ENCODE results near the gene EML1. TPM values are rescaled to one million over a fixed set of nuclear protein-coding genes. Genes with fewer than 3 reads are reported as not detected.

The EML1 gene
- total and polyA plus RNA-seq, 2 experiments from 2014 or later, result 22.9 to 31.9 TPM

DNA sequence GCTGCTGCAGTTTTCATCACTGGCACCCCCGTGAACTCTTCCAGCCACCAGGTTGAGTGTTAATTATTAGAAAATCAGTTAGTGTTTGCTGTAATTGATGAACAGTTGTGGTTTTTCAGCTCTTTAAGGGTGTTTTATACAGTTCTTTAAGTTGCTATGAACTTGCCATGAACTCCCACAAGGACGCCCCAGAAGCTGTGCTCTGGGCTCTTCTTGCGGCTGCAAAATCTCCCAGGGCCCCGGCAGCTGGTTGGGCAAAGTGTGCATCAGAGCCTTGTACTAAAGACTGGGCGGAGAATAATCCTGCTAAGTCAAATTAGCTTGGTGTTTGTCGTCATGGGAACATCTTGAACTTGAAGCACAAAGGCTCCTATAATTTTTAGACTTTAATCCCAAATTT, 82.2 kb downstream of the EML1 start:
- Histone ChIP-seq H3K4me3 (no peak overlapping the region), H3K9me3 (ENCODE audit: low read depth) (no peaks in the 10 kb centered on the region), H4K20me1 (ENCODE audit: insufficient read depth, poor library complexity, severe bottlenecking) (no peaks in the 10 kb centered on the region), H2AFZ (no peak overlapping the region), H3K27ac (no peak overlapping the region), H3K79me2 (no peaks in the 10 kb centered on the region), H3K4me1 (ENCODE audit: insufficient read depth) (peaks cover 25% of the 10 kb centered on the region), H3K4me2 (no peak overlapping the region), H3K9me2 (replicated peaks; ENCODE audit: insufficient read depth) (no peaks in the 10 kb centered on the region), H3K27me3 (no peaks in the 10 kb centered on the region), H3K36me3 (replicated peaks; ENCODE audit: insufficient read depth, low read depth) (no peaks in the 10 kb centered on the region)
- 75% methylated on average over 6 of the region's 6 CpGs for WGBS (ENCODE audit: low lambda C conversion rate, missing lambda C conversion rate)
- DNase-seq (ENCODE audit: low spot score), result no peak
- TF ChIP-seq, protein P1, sequence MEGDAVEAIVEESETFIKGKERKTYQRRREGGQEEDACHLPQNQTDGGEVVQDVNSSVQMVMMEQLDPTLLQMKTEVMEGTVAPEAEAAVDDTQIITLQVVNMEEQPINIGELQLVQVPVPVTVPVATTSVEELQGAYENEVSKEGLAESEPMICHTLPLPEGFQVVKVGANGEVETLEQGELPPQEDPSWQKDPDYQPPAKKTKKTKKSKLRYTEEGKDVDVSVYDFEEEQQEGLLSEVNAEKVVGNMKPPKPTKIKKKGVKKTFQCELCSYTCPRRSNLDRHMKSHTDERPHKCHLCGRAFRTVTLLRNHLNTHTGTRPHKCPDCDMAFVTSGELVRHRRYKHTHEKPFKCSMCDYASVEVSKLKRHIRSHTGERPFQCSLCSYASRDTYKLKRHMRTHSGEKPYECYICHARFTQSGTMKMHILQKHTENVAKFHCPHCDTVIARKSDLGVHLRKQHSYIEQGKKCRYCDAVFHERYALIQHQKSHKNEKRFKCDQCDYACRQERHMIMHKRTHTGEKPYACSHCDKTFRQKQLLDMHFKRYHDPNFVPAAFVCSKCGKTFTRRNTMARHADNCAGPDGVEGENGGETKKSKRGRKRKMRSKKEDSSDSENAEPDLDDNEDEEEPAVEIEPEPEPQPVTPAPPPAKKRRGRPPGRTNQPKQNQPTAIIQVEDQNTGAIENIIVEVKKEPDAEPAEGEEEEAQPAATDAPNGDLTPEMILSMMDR (IDR thresholded peaks at IDR 0.05; ENCODE audit: poor library complexity), result no peak

DNA sequence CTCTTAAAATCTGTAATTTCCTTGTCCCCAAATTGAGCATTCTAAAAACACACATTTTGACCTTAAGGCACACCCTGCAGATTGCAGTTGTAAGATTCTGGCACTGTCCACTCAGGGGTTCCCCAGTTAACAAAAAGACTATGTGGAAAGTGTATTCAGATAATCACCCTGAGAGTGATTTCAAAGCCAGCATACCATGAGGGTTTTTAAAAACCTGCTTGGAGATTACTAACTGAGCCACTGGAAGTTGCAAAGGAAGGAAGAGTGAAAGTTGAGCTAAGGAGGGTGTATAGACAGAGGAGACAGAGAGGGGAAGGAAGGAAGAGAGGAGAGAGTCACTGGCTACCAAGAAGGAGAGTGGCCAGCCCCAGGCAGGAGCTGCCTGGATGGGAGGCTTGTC, 82.6 kb downstream of the EML1 start:
- no peak overlapping the region for H3K4me3 ChIP-seq
- no peaks in the 10 kb centered on the region for H4K20me1 ChIP-seq (ENCODE audit: insufficient read depth, poor library complexity, severe bottlenecking)
- TF ChIP-seq, protein P1 (IDR thresholded peaks at IDR 0.05; ENCODE audit: poor library complexity), result no peak
- TF ChIP-seq EZH2 (IDR thresholded peaks at IDR 0.05; ENCODE audit: borderline replicate concordance) (no peak), EZH2phosphoT487 (IDR thresholded peaks at IDR 0.05; ENCODE audit: low read depth, severe bottlenecking, unreplicated experiment) (no peak)
- H3K36me3 ChIP-seq (replicated peaks; ENCODE audit: insufficient read depth, low read depth), result no peaks in the 10 kb centered on the region
- H3K4me1 ChIP-seq (ENCODE audit: insufficient read depth), result peaks cover 29% of the 10 kb centered on the region
- no peaks in the 10 kb centered on the region for H3K9me2 ChIP-seq (replicated peaks; ENCODE audit: insufficient read depth)
- no peaks in the 10 kb centered on the region for H3K79me2 ChIP-seq
- no peaks in the 10 kb centered on the region for H3K9me3 ChIP-seq (ENCODE audit: low read depth)
- H3K4me2 ChIP-seq, result no peak overlapping the region
- no peak overlapping the region for H2AFZ ChIP-seq
- no peaks in the 10 kb centered on the region for H3K27me3 ChIP-seq
- no peak for DNase-seq (ENCODE audit: low spot score)
- H3K27ac ChIP-seq, result no peak overlapping the region

- H3K9me2 ChIP-seq (replicated peaks; ENCODE audit: insufficient read depth), result no peaks in the 10 kb centered on the region
- TF ChIP-seq EZH2 (IDR thresholded peaks at IDR 0.05; ENCODE audit: borderline replicate concordance) (no peak), EZH2phosphoT487 (IDR thresholded peaks at IDR 0.05; ENCODE audit: low read depth, severe bottlenecking, unreplicated experiment) (no peak)
- peaks cover 32% of the 10 kb centered on the region for H3K4me1 ChIP-seq (ENCODE audit: insufficient read depth)
- no peaks in the 10 kb centered on the region for H4K20me1 ChIP-seq (ENCODE audit: insufficient read depth, poor library complexity, severe bottlenecking)
- H3K9me3 ChIP-seq (ENCODE audit: low read depth), result no peaks in the 10 kb centered on the region
- H3K27ac ChIP-seq, result no peak overlapping the region
- no peak overlapping the region for H3K4me2 ChIP-seq
- WGBS (ENCODE audit: low lambda C conversion rate, missing lambda C conversion rate), result 86% methylated on average over 9 of the region's 9 CpGs
- H3K79me2 ChIP-seq, result no peaks in the 10 kb centered on the region
- no peak overlapping the region for H3K4me3 ChIP-seq
- no peak for DNase-seq (ENCODE audit: low spot score)
- H3K36me3 ChIP-seq (replicated peaks; ENCODE audit: insufficient read depth, low read depth), result no peaks in the 10 kb centered on the region
- no peak overlapping the region for H2AFZ ChIP-seq
- H3K27me3 ChIP-seq, result no peaks in the 10 kb centered on the region
Observed at GRCh38 chr14:99876406-99876805, 83.2 kb downstream of the EML1 start.

DNA sequence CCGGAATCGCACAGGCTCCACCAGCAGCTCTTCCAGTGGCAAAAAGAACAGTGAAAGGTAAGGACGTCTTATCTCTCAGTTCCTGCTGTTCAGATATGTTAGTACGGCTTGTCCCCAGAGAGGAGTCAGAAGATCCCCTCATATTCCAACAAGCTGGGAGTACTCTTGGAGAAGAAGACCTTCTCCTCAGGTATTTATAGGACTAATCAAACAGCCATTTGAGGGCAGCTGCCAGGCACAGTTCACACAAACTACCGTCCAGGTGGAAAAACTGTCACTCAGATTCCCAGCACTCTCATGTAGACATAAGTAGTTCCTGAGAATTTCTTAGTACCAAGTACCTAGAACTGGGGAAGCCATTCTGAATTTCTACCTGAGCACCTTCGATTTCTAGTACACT, 85.3 kb downstream of the EML1 start:
- no peak for DNase-seq (ENCODE audit: low spot score)

More for the DNA sequence above, 85.3 kb downstream of the EML1 start:
- no peaks in the 10 kb centered on the region for H3K79me2 ChIP-seq
- no peaks in the 10 kb centered on the region for H4K20me1 ChIP-seq (ENCODE audit: insufficient read depth, poor library complexity, severe bottlenecking)
- H3K36me3 ChIP-seq (replicated peaks; ENCODE audit: insufficient read depth, low read depth), result no peaks in the 10 kb centered on the region
- peak overlapping the region; percentile 46 for H3K4me2 ChIP-seq
- peaks cover 30% of the 10 kb centered on the region for H3K4me1 ChIP-seq (ENCODE audit: insufficient read depth)
- H2AFZ ChIP-seq, result no peak overlapping the region
- peak overlapping the region; percentile 82 for H3K27ac ChIP-seq
- 78% methylated on average over 6 of the region's 6 CpGs for WGBS (ENCODE audit: low lambda C conversion rate, missing lambda C conversion rate)
- H3K4me3 ChIP-seq, result no peak overlapping the region
- H3K9me2 ChIP-seq (replicated peaks; ENCODE audit: insufficient read depth), result no peaks in the 10 kb centered on the region
- H3K9me3 ChIP-seq (ENCODE audit: low read depth), result no peaks in the 10 kb centered on the region
- TF ChIP-seq, protein P1 (IDR thresholded peaks at IDR 0.05; ENCODE audit: poor library complexity), result no peak
- TF ChIP-seq EZH2phosphoT487 (IDR thresholded peaks at IDR 0.05; ENCODE audit: low read depth, severe bottlenecking, unreplicated experiment) (no peak), EZH2 (IDR thresholded peaks at IDR 0.05; ENCODE audit: borderline replicate concordance) (no peak)
- no peaks in the 10 kb centered on the region for H3K27me3 ChIP-seq

Measured in hepatocyte (in vitro differentiated cells).